ENCODE data around the gene PPP2R2C.
A peak's percentile ranks its signal among the peaks of the same experiment; 100 is the strongest.

PPP2R2C gene

DNA sequence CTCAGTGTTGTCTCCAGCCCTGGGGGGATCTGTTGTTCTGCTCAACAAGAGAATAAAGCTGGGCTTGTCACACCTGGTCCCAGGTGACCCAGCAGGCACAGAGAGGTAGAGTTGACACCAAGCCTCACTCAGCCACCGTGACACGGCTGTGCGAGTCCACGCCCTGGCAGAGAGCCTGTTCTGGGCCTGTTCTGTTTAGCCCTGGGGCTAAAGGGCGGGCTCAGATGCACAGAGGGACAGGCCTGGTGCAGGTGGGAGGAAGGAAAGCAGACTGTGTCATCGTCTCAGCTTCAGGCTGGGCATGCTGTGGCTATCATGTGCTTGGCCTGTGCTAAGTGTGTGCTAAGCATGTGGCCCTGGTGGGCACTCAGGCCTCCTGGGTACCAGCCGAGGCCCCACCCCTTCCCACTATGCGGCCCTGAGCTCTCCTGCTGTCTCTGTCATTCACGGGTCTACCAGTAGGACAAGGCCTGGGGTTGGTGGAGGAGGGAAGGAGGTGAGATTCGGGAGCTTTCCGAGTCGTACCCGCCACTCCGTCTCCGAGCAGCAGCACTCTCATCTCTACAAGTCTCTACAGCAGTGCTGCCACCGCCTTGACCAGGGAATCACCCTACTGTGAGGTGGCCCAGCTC, 191.9 kb downstream of the PPP2R2C start:
- Histone ChIP-seq H3K4me1 (ENCODE audit: insufficient read depth, low read length, poor library complexity, severe bottlenecking) (peaks cover 27% of the 10 kb centered on the region), H3K9ac (ENCODE audit: low read depth, low read length, poor library complexity, severe bottlenecking) (no peak overlapping the region), H3K4me2 (ENCODE audit: low read depth, low read length, poor library complexity, severe bottlenecking) (no peak overlapping the region), H3K9me3 (ENCODE audit: insufficient read depth, low read depth, low read length) (no peaks in the 10 kb centered on the region), H4K20me1 (ENCODE audit: insufficient read depth, low read length, poor library complexity, severe bottlenecking) (peaks cover 14% of the 10 kb centered on the region), H2AFZ (ENCODE audit: low read length) (no peak overlapping the region), H3K27me3 (ENCODE audit: insufficient read depth, low read length, poor library complexity, severe bottlenecking) (no peaks in the 10 kb centered on the region), H3K79me2 (ENCODE audit: insufficient read depth, low read length) (no peaks in the 10 kb centered on the region), H3K4me3 (ENCODE audit: low read length, poor library complexity, severe bottlenecking) (no peak overlapping the region), H3K36me3 (ENCODE audit: insufficient read depth, low read length) (no peaks in the 10 kb centered on the region), H3K9me2 (replicated peaks; ENCODE audit: low read depth, low read length) (no peaks in the 10 kb centered on the region), H3F3A (ENCODE audit: low read depth) (no peaks in the 10 kb centered on the region)
- TF ChIP-seq, protein P1, sequence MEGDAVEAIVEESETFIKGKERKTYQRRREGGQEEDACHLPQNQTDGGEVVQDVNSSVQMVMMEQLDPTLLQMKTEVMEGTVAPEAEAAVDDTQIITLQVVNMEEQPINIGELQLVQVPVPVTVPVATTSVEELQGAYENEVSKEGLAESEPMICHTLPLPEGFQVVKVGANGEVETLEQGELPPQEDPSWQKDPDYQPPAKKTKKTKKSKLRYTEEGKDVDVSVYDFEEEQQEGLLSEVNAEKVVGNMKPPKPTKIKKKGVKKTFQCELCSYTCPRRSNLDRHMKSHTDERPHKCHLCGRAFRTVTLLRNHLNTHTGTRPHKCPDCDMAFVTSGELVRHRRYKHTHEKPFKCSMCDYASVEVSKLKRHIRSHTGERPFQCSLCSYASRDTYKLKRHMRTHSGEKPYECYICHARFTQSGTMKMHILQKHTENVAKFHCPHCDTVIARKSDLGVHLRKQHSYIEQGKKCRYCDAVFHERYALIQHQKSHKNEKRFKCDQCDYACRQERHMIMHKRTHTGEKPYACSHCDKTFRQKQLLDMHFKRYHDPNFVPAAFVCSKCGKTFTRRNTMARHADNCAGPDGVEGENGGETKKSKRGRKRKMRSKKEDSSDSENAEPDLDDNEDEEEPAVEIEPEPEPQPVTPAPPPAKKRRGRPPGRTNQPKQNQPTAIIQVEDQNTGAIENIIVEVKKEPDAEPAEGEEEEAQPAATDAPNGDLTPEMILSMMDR (conservative IDR thresholded peaks at IDR 0.05; ENCODE audit: low read length): no peak
- no peak for TF ChIP-seq EZH2phosphoT487 (IDR thresholded peaks at IDR 0.05; ENCODE audit: borderline replicate concordance)

GRCh38 chr4:6279582-6280289, 192.7 kb downstream of the PPP2R2C start:
- peak overlapping the region; percentile 44 for H3K4me3 ChIP-seq (ENCODE audit: low read length, poor library complexity, severe bottlenecking)
- no peaks in the 10 kb centered on the region for H3K9me2 ChIP-seq (replicated peaks; ENCODE audit: low read depth, low read length)
- H3K9ac ChIP-seq (ENCODE audit: low read depth, low read length, poor library complexity, severe bottlenecking): no peak overlapping the region
- no peaks in the 10 kb centered on the region for H3F3A ChIP-seq (ENCODE audit: low read depth)
- H4K20me1 ChIP-seq (ENCODE audit: insufficient read depth, low read length, poor library complexity, severe bottlenecking): peaks cover 14% of the 10 kb centered on the region
- no peaks in the 10 kb centered on the region for H3K27me3 ChIP-seq (ENCODE audit: insufficient read depth, low read length, poor library complexity, severe bottlenecking)
- no peaks in the 10 kb centered on the region for H3K79me2 ChIP-seq (ENCODE audit: insufficient read depth, low read length)
- no peaks in the 10 kb centered on the region for H3K36me3 ChIP-seq (ENCODE audit: insufficient read depth, low read length)
- peak overlapping the region; percentile 58 for H3K4me2 ChIP-seq (ENCODE audit: low read depth, low read length, poor library complexity, severe bottlenecking)
- no peak for TF ChIP-seq EZH2phosphoT487 (IDR thresholded peaks at IDR 0.05; ENCODE audit: borderline replicate concordance)
- TF ChIP-seq, protein P1 (conservative IDR thresholded peaks at IDR 0.05; ENCODE audit: low read length): no peak
- peaks cover 27% of the 10 kb centered on the region for H3K4me1 ChIP-seq (ENCODE audit: insufficient read depth, low read length, poor library complexity, severe bottlenecking)
- H3K9me3 ChIP-seq (ENCODE audit: insufficient read depth, low read depth, low read length): no peaks in the 10 kb centered on the region
- no peak overlapping the region for H2AFZ ChIP-seq (ENCODE audit: low read length)

- Histone ChIP-seq H3K36me3 (ENCODE audit: insufficient read depth, low read length) (no peaks in the 10 kb centered on the region), H3K4me1 (ENCODE audit: insufficient read depth, low read length, poor library complexity, severe bottlenecking) (peaks cover 27% of the 10 kb centered on the region), H3K27me3 (ENCODE audit: insufficient read depth, low read length, poor library complexity, severe bottlenecking) (no peaks in the 10 kb centered on the region), H3F3A (ENCODE audit: low read depth) (no peaks in the 10 kb centered on the region), H3K9me3 (ENCODE audit: insufficient read depth, low read depth, low read length) (no peaks in the 10 kb centered on the region), H2AFZ (ENCODE audit: low read length) (no peak overlapping the region), H3K79me2 (ENCODE audit: insufficient read depth, low read length) (no peaks in the 10 kb centered on the region), H3K9ac (ENCODE audit: low read depth, low read length, poor library complexity, severe bottlenecking) (no peak overlapping the region), H4K20me1 (ENCODE audit: insufficient read depth, low read length, poor library complexity, severe bottlenecking) (peaks cover 14% of the 10 kb centered on the region), H3K4me3 (ENCODE audit: low read length, poor library complexity, severe bottlenecking) (peak overlapping the region; percentile 49), H3K9me2 (replicated peaks; ENCODE audit: low read depth, low read length) (no peaks in the 10 kb centered on the region), H3K4me2 (ENCODE audit: low read depth, low read length, poor library complexity, severe bottlenecking) (peak overlapping the region; percentile 74)
- TF ChIP-seq EZH2phosphoT487 (IDR thresholded peaks at IDR 0.05; ENCODE audit: borderline replicate concordance): peak; percentile 86
- TF ChIP-seq, protein P1 (conservative IDR thresholded peaks at IDR 0.05; ENCODE audit: low read length): no peak
Observed at GRCh38 chr4:6278801-6279197, 193.6 kb downstream of the PPP2R2C start.
